ENCODE results near the gene METAP1. TPM values are rescaled to one million over a fixed set of nuclear protein-coding genes. Genes with fewer than 3 reads are reported as not detected.
A peak's percentile ranks its signal among the peaks of the same experiment; 100 is the strongest.
"Not testable (repeated sequence)": the region's sequence is repeated elsewhere in the genome, so short reads cannot be mapped to it uniquely, and the experiment has no call there.

Gene METAP1
- total RNA-seq, 3 donors from 2014 or later (not counting 1 experiment from before 2014, with no cell fraction given): 41.1 to 54.3 (median 41.5) TPM

DNA sequence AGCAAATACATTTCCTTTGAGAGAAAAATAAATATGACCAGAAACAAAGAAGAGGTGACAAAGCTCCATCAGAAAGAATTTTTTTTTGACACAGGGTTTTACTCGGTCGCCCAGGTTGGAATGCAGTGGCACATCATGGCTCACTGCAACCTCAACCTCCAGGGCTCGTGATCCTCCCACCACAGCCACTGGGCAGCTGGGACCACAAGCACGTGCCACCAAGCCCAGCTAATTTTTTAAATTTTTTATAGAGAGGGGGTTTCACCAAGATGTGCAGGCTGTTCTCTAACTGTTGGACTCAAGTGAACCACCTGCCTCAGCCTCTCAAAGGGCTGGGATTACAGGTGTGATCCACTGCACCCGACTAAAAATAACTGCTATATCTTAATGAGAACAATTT lies 82.8 kb downstream of the METAP1 start:
- ATAC-seq (no peak), DNase-seq (no peak)
- TF ChIP-seq, protein P1, sequence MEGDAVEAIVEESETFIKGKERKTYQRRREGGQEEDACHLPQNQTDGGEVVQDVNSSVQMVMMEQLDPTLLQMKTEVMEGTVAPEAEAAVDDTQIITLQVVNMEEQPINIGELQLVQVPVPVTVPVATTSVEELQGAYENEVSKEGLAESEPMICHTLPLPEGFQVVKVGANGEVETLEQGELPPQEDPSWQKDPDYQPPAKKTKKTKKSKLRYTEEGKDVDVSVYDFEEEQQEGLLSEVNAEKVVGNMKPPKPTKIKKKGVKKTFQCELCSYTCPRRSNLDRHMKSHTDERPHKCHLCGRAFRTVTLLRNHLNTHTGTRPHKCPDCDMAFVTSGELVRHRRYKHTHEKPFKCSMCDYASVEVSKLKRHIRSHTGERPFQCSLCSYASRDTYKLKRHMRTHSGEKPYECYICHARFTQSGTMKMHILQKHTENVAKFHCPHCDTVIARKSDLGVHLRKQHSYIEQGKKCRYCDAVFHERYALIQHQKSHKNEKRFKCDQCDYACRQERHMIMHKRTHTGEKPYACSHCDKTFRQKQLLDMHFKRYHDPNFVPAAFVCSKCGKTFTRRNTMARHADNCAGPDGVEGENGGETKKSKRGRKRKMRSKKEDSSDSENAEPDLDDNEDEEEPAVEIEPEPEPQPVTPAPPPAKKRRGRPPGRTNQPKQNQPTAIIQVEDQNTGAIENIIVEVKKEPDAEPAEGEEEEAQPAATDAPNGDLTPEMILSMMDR (IDR thresholded peaks at IDR 0.05): no peak
- no peaks in the 10 kb centered on the region for H3K4me1 ChIP-seq (ENCODE audit: control insufficient read depth, insufficient read depth, low read length)
- H3K9me3 ChIP-seq (ENCODE audit: control insufficient read depth, insufficient read depth, low read length): no peaks in the 10 kb centered on the region
- Mint-ChIP-seq H3K4me1 (peaks cover 4 to 10% of the 10 kb centered on the region in 2 donors), H3K9me3 (no peaks in the 10 kb centered on the region), H3K27ac (no peak overlapping the region), H3K27me3 (ENCODE audit: low read depth in 2 of 2) (no peaks in the 10 kb centered on the region), H3K36me3 (peaks cover 32% of the 10 kb centered on the region), H3K4me3 (no peak overlapping the region)
- H3K4me3 ChIP-seq (ENCODE audit: low read length): no peak overlapping the region
- intact Hi-C loops (cut with micrococcal nuclease): no loop called here
- 96% methylated on average over 5 of the region's 5 CpGs for WGBS (ENCODE audit: insufficient coverage)
- peaks cover 91% of the 10 kb centered on the region for H3K36me3 ChIP-seq (ENCODE audit: control insufficient read depth, insufficient read depth, low read length)
- no peak overlapping the region for H3K27ac ChIP-seq (ENCODE audit: low read length)
- H3K27me3 ChIP-seq (ENCODE audit: control insufficient read depth, insufficient read depth, low read length): no peaks in the 10 kb centered on the region

DNA sequence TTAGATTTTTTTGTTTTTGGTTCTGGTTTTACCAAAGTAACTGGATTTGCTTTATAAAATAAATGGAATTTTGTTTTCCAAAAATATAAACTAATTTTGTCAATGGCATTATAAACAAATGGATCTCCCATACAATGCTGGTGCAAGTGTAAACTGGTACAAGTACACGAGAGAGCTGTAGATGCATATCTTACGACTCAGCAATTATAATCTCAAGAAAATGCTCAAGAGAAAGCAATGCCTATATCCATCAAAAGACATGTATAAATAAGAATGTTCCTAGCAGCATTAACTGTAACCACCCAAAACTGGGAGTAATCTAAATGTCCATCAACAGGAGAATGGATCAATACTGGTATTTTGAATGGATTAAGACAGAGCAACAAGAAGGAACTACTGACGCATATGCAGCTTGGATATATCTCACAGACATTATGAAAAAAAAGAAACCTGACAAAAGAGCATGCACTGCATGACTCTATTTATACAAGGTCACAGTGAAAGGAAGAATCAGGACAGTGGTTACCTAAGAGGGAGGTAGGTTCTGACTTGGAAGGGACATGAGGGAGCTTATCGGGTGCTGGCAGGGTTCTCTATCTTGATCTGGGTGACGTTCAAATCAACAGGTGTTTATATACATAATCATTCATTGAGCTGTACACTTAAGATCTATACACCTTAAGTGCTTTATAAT lies 83.6 kb downstream of the METAP1 start:
- Histone ChIP-seq H3K9me3 (ENCODE audit: control insufficient read depth, insufficient read depth, low read length) (no peaks in the 10 kb centered on the region), H3K36me3 (ENCODE audit: control insufficient read depth, insufficient read depth, low read length) (peaks cover 91% of the 10 kb centered on the region), H3K4me3 (ENCODE audit: low read length) (no peak overlapping the region), H3K27me3 (ENCODE audit: control insufficient read depth, insufficient read depth, low read length) (no peaks in the 10 kb centered on the region), H3K27ac (ENCODE audit: low read length) (no peak overlapping the region), H3K4me1 (ENCODE audit: control insufficient read depth, insufficient read depth, low read length) (no peaks in the 10 kb centered on the region)
- Mint-ChIP-seq H3K27me3 (ENCODE audit: low read depth in 2 of 2) (no peaks in the 10 kb centered on the region), H3K27ac (no peak overlapping the region), H3K4me1 (peaks cover 0 to 8% of the 10 kb centered on the region in 2 donors), H3K9me3 (no peaks in the 10 kb centered on the region), H3K36me3 (peaks cover 26% of the 10 kb centered on the region), H3K4me3 (no peak overlapping the region)
- TF ChIP-seq, protein P1 (IDR thresholded peaks at IDR 0.05): no peak
- intact Hi-C loops (cut with micrococcal nuclease): no loop called here
- DNase-seq (no peak), ATAC-seq (no peak)
- 84% methylated on average over 5 of the region's 5 CpGs for WGBS (ENCODE audit: insufficient coverage)

DNA sequence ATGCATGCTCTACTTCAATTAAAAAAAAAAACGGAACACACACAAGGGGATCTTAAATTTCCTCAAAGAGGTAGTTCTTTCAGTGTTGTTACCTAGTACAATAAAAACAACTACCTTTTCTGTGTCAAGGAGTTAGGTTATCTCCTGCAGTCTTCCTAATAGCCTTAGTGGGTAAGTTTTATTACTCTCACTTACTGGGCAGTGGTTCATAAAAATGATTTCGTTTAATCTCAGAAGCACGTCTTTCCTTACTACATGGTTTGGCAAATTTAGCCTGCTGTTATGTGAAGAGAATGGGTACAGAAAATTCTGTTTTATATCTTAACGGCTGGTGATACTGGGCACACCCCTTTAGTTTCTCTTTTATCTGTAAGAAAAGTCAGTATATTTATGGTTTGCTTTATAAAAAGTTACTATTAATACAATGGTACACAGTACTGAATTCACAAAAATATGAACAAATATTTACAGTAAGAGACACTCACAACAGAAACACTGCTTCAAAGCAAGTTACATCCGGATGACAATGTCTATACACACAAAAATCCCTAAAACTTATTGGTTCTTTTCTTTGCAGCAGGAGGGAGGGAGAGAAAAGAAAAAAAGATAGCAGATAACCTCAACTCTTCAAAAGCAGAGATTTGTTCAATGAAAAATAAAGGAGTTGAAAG lies 84.2 kb downstream of the METAP1 start:
- peak overlapping the region in 1 of 2 donors; percentile 22 for H3K27ac Mint-ChIP-seq
- TF ChIP-seq, protein P1 (IDR thresholded peaks at IDR 0.05): no peak
- DNase-seq (no peak), ATAC-seq (no peak)
- H3K36me3 Mint-ChIP-seq: peaks cover 31% of the 10 kb centered on the region
- Histone ChIP-seq H3K9me3 (ENCODE audit: control insufficient read depth, insufficient read depth, low read length) (no peaks in the 10 kb centered on the region), H3K27me3 (ENCODE audit: control insufficient read depth, insufficient read depth, low read length) (no peaks in the 10 kb centered on the region), H3K36me3 (ENCODE audit: control insufficient read depth, insufficient read depth, low read length) (peaks cover 91% of the 10 kb centered on the region), H3K4me1 (ENCODE audit: control insufficient read depth, insufficient read depth, low read length) (no peaks in the 10 kb centered on the region), H3K27ac (ENCODE audit: low read length) (no peak overlapping the region), H3K4me3 (ENCODE audit: low read length) (no peak overlapping the region)
- H3K4me3 Mint-ChIP-seq: no peak overlapping the region
- intact Hi-C loops (cut with micrococcal nuclease): no loop called here
- H3K4me1 Mint-ChIP-seq: peaks cover 4 to 8% of the 10 kb centered on the region in 2 donors
- H3K9me3 Mint-ChIP-seq: no peaks in the 10 kb centered on the region
- WGBS (ENCODE audit: insufficient coverage): 100% methylated on average over 2 of the region's 5 CpGs
- no peaks in the 10 kb centered on the region for H3K27me3 Mint-ChIP-seq (ENCODE audit: low read depth in 2 of 2)

DNA sequence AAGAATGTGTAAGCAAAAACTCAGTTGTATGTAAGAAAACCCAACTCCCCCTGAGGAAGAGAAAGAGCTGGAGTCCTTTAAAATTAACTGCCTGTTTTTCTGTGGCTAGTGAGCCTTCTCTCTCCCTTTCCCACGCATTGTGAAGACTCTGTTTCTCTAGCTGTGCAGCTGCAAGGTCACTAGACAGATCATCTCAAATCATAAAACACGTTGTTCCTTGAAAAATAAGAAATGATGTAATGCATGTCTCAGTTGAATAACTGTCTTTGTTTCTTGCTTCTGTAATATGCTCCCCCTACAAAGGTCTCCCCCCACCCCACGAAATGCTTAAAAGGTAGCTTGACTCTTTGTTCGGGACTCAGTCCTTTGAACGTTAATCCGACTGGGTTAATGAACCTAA lies 85.3 kb downstream of the METAP1 start:
- H3K27me3 ChIP-seq (ENCODE audit: control insufficient read depth, insufficient read depth, low read length); intact Hi-C loops (cut with micrococcal nuclease); H3K27ac Mint-ChIP-seq; H3K4me3 Mint-ChIP-seq; H3K9me3 ChIP-seq (ENCODE audit: control insufficient read depth, insufficient read depth, low read length); ATAC-seq; H3K27me3 Mint-ChIP-seq (ENCODE audit: low read depth in 2 of 2); H3K27ac ChIP-seq (ENCODE audit: low read length); H3K4me1 ChIP-seq (ENCODE audit: control insufficient read depth, insufficient read depth, low read length); H3K4me3 ChIP-seq (ENCODE audit: low read length); DNase-seq; H3K9me3 Mint-ChIP-seq: not testable (repeated sequence)
- WGBS (ENCODE audit: insufficient coverage): 92% methylated on average over 6 of the region's 6 CpGs
- Mint-ChIP-seq H3K4me1 (peaks cover 12 to 13% of the 10 kb centered on the region in 2 donors), H3K36me3 (peaks cover 35% of the 10 kb centered on the region)
- H3K36me3 ChIP-seq (ENCODE audit: control insufficient read depth, insufficient read depth, low read length): peaks cover 87% of the 10 kb centered on the region

All from natural killer cell (primary cell).